GM18858 (cell line): ENCODE data around the gene KCNIP4.

Source experiments
- ATAC-seq: cut with Tn5 transposase; IDR thresholded peaks from one replicate; pipeline ENCODE4 v1.9.1; 2021; ENCODE audit not compliant: unreplicated experiment

Gene KCNIP4

DNA sequence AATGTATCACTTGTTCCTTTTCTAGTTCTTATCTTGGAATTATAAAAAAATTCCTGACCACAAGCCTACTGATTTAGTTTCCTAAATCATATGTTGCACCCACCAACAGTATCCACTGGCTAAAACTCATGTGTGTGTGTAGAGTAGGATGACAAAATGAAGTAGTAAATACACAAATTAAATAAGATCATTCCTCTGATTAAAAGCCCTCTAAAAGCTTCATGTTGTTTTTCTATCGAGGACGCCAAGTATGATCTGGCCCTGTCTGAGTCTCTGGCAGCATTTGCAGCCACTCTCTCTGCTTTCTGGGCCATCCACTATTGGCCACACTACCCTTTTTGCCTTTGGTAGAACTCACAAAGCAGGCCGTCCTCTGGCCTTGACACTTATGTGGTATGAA, 1064.9 kb downstream of the KCNIP4 start:
- ATAC-seq, result no peak

DNA sequence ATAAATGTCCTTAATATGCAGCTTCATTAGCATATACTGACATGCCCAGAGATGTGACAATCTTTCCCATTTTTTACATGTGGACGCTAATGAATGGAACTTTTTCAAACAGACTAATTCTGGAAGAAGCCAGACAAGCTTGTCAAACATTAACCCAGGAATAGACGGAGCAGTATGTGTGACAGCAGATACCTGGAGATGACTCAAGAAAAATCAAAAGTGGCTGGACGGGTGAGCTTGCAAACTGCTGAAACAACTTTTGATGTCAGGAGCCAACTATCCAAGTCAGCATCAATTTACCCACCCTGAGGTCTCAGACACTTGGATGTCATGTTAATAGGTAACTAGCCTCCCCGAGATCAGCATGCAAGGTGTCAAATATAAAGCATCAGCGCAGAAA, 1065.3 kb downstream of the KCNIP4 start:
- ATAC-seq, result no peak

DNA sequence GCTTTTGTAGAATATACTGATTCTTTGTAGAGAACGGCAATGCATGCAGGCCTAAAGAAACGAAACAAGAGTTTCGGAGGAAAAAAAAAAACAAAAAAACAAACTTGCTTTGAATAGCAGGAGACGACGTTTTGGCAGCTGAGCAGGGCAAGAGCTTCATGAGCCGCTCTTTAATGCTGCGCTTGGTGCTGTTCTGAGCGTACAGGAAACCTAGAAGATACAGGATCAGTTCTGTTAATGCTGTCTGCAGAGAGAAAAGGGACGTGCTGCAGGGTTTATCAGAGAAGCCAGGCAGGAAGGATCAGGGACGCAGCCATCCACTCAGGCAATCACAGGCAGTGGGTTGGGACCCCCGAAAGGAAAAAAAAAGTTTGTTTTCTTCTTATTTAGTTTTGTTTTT, 1066.1 kb downstream of the KCNIP4 start:
- no peak for ATAC-seq

DNA sequence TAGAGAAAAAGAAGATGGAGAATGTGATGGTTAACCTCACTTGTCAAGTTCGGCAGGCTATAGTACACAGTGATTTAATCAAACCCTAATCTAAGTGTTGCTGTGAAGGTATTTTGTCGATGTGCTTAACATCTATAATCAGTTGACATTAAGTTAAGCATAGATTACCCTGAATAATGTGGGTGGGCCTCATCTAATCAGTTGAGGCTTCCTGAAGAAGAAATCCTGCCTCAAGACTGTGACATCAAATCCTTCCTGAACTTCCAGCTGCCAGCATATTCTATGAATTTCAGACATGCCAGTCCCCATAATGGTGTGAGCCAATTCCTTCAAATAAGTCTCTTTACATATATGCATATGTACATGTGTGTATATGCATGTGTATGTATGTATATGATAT, 1066.9 kb downstream of the KCNIP4 start:
- no peak for ATAC-seq

DNA sequence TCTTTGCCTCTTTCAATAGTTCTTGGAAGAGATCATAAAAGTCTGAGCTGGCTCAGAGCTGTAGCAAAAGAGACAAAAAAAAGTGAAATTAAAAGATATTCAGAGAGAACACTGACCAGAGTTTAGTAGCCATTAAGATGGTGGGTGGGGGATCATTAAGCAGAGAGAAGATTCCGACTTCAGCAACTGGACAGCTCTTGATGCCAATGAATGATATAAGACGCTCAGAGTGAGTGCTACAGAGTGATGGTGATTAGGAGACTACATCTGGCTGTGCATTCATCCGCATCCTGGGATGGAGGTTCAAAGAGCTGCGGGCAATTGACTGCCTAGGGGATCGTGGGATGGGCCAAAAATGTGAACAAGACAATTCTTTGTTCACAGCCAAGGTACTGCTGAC, 1069.8 kb downstream of the KCNIP4 start:
- ATAC-seq, result no peak

DNA sequence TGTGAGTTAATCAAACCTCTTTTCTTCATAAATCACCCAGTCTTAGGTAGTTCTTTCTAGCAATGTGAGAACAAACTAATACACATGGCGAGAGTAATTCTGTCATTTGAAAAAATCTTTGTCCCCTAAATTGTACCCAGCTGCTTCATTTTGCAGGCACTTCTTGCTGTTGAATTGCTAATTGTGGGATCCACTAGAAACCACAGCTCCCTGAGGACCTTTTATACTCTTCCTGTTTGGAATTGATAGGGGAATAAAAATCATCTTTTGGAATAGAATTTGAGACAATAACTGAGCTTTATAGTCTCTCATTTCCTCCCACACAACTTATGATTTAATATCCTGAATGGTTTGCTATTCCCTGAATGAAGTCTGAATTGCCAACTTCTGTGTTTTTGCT, 1078.1 kb downstream of the KCNIP4 start:
- ATAC-seq, result no peak

DNA sequence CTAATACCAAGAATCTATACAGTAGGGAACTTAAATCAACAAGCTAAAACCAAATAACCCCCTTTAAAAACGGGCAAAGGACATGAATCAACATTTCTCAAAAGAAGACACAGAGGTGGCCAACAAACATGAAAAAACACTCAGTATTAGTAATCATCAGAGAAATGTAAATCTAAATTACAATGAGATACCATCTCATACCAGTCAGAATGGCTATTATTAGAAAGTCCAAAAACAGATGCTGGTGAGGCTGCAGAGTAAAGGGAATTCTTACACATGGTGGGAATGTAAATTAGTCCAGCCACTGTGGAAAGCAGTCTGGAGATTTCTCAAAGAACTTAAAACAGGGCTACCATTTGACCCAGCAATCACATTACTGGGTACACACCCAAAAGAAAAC, 1080.5 kb downstream of the KCNIP4 start:
- no peak for ATAC-seq

DNA sequence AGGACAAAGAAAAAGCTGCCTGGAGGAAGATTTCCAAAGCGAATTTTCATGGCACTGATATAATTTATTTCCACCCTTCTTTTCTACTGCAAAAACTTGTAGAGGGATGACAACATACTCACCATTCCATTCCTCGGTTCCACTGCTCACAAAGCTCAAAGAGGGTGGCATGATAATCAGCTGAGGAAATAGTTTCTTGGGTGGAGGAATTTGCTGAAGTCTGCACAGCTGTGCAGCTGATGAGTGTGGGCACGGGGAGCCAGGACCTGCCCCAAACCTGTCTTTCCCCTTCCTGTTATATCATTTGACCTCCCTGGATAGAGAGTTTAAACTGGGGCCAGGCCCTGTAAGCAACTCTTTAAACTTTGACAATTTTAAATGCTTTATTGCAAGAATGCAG, 1087.7 kb downstream of the KCNIP4 start:
- no peak for ATAC-seq

DNA sequence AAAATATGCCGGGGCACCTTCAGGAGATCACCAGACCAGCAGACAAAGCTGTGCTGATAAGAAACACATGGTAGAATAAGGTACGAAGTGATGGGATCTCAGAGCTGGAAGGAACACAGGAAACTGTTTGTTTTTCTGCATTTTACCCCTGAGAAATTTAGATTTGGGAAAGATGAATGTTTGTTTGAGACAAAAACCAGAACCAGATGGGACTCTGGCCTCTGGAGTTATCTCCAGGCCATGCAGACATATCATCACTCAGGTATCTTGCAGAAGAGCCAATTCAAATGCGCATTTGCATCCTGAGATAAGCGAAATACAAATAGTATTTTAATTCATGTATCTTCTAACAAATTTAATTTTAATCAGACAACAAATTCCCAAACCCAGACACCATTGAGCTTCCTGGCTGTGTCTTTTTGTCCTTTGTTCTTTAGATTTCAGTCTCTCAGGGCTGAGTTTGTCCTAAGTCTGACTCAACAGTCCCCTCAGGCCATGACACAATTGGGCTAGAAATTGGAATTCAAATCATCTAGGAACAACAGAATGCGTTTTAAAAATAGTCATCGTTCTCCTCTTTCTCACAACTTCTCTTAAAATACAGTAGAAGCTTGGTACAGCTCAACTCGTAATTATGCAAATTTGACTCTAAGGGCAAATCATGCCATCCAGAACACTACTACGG, 1089.3 kb downstream of the KCNIP4 start:
- ATAC-seq, result no peak

DNA sequence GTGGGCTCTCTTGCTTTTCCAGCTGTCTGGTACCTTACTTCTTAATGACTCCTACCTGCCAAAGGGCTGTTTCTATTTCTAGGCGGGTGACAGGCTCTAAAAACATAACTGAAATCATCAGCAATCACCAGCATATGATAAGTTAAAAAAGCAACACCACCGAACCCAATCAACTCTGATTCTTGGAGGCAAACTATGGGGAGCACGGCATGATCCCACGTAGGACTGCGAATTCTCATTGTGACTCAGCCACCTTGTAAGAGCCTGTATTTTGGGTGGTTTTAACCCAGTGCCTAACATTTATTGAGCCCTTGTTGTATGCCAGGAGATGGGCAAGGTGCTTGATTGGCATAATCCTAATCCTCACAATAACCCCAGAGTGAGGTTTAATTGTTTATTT, 1091.5 kb downstream of the KCNIP4 start:
- ATAC-seq, result no peak

DNA sequence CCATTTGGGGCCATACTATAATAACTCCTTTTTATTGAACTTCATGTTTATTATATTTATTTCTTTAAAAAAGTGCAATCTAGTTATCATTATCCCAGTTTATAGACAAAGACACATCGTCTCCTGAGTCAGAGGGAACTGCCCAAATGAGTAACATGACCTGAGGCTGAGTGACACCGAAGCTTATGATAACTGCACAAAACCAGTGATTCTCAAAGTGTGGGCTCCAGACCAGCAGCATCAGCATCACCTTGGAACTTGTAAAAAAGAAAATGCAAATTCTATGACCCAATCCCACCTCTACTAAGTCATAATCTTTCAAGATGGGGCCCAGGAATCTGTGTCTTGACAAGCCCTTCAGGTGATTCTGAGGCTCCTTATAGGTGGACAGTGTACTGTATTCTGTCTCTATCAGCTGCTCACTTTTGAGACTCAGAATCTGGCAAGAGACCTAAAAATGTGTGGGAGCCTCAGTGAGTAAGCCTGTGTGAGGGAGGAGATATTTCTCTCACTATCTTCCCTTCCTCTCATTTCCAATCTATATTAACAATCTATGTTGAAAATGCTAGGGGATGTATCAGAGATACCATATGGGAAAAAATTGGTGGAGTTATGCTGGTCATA, 1101.3 kb downstream of the KCNIP4 start:
- ATAC-seq, result no peak

DNA sequence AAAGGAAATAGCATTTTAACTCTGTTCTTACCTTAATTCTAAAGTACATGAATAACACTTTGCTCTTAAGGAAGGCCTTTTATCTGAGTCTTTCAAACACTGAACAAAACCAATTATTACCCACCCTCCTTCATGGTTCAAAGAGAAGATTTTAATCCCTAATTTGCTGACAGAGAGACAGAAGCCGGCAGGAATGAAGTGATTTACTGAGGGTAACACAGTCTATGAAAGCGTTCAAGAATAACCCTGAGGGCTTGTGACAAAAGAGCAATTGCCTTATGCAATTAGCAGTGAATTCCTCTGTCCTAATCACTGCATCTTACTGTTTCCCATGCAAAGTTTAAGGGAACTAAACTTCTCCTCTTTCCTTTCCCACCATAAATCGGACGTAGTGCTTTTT, 1104.3 kb downstream of the KCNIP4 start:
- no peak for ATAC-seq

DNA sequence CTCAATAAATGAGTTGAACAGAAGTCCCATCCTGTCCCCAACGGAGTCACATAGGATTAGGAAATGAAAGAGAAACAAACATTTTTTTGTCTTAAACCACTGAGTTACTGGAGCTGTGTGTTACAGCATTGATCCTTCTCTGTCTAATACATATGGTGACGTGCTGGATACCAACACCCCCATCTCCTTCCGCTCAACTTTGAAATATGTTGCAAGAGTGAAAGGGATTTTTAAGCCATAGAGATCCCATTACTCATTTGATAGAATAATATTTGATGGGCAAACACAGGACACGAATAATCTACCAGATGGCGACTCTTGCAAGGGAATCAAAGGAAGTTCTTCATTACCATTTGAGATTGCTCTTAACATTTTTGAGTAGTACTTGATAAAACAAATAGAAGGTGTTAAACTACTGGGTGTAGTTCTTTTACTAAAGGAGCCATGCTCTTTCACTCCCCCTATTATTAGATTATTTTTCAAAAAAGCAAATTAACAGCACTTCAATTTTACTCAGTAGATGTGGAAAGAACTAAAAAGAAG, 1107.9 kb downstream of the KCNIP4 start:
- no peak for ATAC-seq

DNA sequence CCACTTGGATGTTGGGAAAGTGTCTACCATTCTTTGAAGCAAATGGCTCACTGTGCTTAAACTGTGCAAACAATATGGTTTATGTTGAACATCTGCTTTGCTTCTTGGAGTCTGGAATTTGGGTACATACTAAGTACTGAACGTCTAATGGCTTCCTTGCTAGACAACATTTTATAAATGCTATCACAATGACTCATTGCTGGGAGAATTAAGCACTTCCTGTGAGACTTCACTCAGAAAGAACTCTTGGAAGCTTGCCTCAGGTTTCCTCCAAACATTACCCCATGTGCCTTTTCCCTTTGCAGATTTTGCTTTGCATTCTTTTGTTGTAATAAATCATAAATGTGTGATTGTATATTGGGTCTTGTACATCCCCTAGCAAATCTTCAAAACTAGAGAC, 1108.6 kb downstream of the KCNIP4 start:
- no peak for ATAC-seq

DNA sequence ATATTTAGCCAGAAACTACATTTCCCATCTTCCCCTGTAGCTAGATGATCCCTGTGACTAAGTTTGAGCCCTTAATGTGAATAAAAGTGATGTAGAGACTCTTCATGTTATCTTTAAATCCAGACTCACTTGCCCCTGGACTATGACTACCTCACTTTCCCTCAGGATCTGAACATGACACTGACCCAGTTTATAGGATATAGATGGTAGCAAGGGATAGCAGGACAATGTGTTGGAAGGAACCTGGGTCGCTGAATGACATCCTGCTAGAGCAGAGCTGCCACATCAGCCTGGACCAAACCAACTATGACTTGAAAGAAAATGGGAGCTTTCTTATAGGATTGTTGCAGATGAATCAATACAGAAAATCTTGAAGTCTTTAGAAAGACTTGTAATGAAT, 1110.1 kb downstream of the KCNIP4 start:
- no peak for ATAC-seq

DNA sequence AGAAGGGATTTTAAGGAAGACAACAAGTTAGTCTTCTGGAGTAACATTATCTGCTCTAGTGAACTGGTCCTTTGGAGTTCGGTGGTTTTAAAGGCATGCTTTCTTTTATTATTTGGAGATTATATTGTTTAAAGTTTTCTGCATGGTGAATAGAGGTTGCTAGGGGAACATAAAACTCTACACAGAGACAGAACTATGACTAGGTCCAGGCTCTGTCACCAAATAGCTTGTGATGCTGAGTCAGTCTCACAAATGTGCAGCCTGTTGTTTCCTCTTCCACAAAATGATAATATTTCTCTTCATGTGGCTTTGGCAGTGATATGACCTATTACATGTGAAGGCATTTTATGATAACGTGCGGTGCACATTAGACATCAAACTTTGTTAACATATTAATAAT, 1115.7 kb downstream of the KCNIP4 start:
- ATAC-seq, result no peak

DNA sequence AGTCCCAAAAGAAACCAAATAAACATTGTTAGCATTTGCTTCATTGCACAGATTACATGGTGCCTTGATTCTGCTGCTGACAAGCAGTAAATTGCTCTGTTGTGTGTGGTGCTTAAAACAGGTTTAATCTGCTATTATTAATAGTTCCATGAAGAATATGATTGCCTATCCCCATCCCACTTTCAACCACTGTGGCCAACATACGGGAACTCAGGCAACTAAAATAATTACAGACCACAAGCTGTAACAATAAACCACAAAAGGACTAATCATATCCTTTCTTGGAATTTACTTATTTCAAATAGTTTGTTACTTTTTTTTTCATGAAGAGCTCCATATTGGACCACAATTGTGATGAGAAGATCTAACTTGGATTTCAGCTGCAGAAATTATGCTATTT, 1116.8 kb downstream of the KCNIP4 start:
- no peak for ATAC-seq

DNA sequence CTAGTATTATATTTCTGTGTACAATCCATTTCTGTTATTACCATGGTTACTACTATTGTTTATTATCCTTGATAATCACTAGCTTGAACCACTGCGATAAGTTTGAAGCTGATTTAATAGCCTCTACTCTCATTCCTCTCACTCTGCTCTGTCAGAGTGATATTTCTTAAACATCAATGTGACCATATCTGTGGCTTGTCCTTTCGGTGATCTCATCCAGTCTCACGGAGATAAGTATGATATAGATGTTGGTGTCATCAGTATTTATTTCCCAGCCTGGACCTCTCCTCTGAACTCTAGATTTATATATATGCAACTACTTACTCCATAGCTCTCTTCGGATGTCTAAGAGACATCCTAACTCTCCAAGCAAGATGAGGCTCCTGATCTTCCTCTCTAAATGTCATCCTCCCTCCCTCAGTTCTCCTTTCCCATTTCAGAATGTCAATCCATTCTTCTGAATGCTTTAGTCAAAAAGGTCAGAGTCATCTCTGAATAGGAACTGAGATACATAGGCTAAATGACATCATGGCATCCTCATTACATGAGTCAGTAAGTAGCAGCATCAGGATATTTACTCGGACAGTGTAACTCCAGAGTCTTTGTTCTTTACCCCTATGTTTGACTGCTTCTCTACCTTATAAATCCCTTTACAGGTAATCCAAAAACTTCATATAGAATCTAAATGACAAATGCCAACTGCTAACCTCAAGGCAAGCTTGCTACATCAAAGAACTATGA, 1118.8 kb downstream of the KCNIP4 start:
- no peak for ATAC-seq

DNA sequence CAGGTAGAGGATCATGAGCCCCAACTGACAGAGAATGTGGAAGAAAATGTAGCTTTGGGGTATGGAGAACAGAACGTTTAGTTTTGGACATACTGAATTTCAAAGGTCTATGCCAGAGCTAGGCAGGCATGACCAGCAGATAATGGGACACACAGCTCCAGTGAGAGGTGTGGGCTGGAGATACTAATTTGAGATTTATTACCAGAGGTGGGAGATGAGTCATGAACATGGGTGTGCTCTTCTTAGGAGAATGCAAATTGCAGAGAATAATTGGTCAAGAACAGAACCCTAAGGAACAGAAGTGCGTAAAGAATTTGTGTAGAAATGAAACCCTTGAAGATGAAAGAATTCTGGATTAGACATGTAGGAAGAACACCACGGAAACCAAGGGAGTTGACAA, 1123.1 kb downstream of the KCNIP4 start:
- no peak for ATAC-seq

DNA sequence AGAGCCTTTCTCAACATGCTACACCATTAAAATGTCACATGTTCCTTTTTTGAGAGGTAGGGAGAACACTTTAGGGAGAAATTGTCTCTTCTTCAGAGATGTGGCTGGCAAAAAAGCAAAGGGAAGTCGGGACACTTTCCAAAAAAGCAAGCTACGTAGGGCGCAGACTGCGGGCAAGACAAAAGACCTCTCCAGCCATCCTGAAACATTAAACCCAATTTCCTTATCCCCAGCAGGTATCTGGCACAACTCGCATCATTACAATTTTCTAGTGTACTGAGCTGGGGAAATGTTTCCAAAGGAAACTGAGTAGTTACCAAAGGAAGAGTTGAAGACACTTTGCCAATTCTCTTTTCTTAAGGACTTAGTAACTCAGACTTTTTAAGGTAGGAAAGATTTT, 1132.3 kb downstream of the KCNIP4 start:
- no peak for ATAC-seq

DNA sequence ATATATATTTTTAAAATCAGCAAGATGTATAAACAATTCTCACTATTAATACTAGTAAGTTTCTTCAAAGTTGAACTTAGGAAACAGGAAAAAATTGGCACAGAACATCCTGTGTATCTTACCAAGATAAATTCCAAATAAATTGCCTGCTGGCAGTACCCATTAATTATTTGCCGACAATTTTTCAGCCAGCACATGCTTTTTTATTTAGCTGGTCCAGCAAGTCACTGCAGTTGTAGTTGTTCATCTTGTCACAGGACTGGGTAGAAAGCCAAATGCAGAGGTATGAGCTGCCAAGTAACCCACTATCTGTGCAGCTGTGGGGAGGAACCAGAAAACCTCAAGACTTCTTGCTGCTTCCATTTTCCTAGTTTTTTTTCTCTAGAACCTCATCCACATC, 1134.9 kb downstream of the KCNIP4 start:
- ATAC-seq, result no peak

DNA sequence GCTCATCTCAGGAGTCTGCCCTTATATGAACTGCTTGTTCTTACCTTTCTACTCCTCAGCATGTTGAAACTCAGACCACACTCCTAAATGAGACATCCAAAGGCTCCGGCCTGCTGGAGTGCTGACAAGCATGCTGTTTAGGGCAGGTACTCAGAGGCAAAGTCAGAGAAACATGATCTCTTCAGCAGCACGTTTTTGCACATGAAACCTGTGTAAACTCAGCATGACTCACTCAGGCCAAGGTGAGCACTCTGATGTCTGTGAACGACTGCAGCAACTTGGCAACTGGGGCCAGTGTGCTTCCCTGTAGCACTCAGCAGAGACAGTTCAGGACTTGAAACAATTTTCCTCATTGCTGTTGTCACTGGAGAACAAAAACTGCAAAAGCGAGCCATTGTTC, 1138.8 kb downstream of the KCNIP4 start:
- no peak for ATAC-seq
